K562 (cell line): ENCODE results near the gene VSIG2. TPM values are rescaled to one million over a fixed set of nuclear protein-coding genes. Genes with fewer than 3 reads are reported as not detected.
A peak's percentile ranks its signal among the peaks of the same experiment; 100 is the strongest.

Experiments
- CAMTA2 ChIP-seq: fragments of 250-450 bp; sonication (Bioruptor Pico); conservative IDR thresholded peaks from 2 replicates; pipeline ENCODE4 v1.5.1; 2022
- CHD1 ChIP-seq: fragments of 200-600 bp; sonication (generic); IDR thresholded peaks from one replicate; pipeline ENCODE4 v1.6.1; 2012; ENCODE audit warnings: mild to moderate bottlenecking, moderate library complexity, low read length, inconsistent platforms
- DEAF1 ChIP-seq: fragments of 450-650 bp; formaldehyde crosslinking; IDR thresholded peaks from 2 replicates; pipeline ENCODE4 v1.4.0; 2020; ENCODE audit warnings: mild to moderate bottlenecking, moderate library complexity
- DIDO1 ChIP-seq: fragments of 450-650 bp; IDR thresholded peaks from 2 replicates; pipeline ENCODE4 v1.6.1; 2016; ENCODE audit warnings: low read depth, missing biosample characterization, missing genetic modification characterization
- ELK1 ChIP-seq: sonication (generic); formaldehyde crosslinking; IDR thresholded peaks from 2 replicates; pipeline ENCODE4 v1.8.1; 2022; ENCODE audit warnings: missing genetic modification reagents
- HDAC1 ChIP-seq, 2 experiments: fragments of 450-650 bp; IDR thresholded peaks; 2 replicates each; pipeline ENCODE4 v1.6.1; 2016 to 2017; ENCODE audit warnings: inconsistent platforms in 1 of 2, mild to moderate bottlenecking in 1 of 2, moderate library complexity in 1 of 2
- HMG20B ChIP-seq: fragments of 250-450 bp; sonication (Bioruptor Pico); IDR thresholded peaks from 2 replicates; pipeline ENCODE4 v1.5.0; 2021; ENCODE audit warnings: mild to moderate bottlenecking
- HNRNPUL1 ChIP-seq: fragments of 200-400 bp; formaldehyde crosslinking; IDR thresholded peaks from 2 replicates; pipeline ENCODE4 v1.6.1; 2017; ENCODE audit warnings: low read length
- IRF1 ChIP-seq: sonication (generic); formaldehyde crosslinking; IDR thresholded peaks from 2 replicates; pipeline ENCODE4 v1.8.0; 2022; ENCODE audit warnings: missing genetic modification reagents, mild to moderate bottlenecking, borderline replicate concordance
- MAZ ChIP-seq, 2 experiments: fragments of 450-650 bp in 1 of 2; sonication (generic) in 1 of 2; formaldehyde crosslinking; IDR thresholded peaks in 1 of 2; conservative IDR thresholded peaks in 1 of 2; 2 replicates each; pipeline versions ENCODE4 v1.4.0 to v1.5.0; 2020; ENCODE audit warnings: mild to moderate bottlenecking in 1 of 2, missing genetic modification reagents in 1 of 2
- TCF3 ChIP-seq: sonication (generic); formaldehyde crosslinking; IDR thresholded peaks from 2 replicates; pipeline ENCODE4 v1.4.0; 2020; ENCODE audit warnings: mild to moderate bottlenecking, missing genetic modification reagents
- THRA ChIP-seq: fragments of 450-650 bp; IDR thresholded peaks from 2 replicates; pipeline ENCODE4 v1.6.1; 2017; ENCODE audit warnings: mild to moderate bottlenecking, moderate library complexity
- ZBTB7A ChIP-seq: IDR thresholded peaks from 2 replicates; pipeline ENCODE4 v1.6.1; 2011; ENCODE audit warnings: low read depth, mild to moderate bottlenecking, low read length, moderate library complexity, borderline replicate concordance; ENCODE audit not compliant: control insufficient read depth
- ZKSCAN8 ChIP-seq: fragments of 200-800 bp; sonication (Bioruptor generic); IDR thresholded peaks from 2 replicates; pipeline ENCODE4 v1.6.1; 2016; ENCODE audit warnings: missing genetic modification characterization, missing compliant biosample characterization
- ZNF121 ChIP-seq: sonication (generic); formaldehyde crosslinking; conservative IDR thresholded peaks from 2 replicates; pipeline ENCODE4 v1.8.0; 2022; ENCODE audit warnings: missing genetic modification reagents
- ZNF280A ChIP-seq: fragments of 450-650 bp; IDR thresholded peaks from 2 replicates; pipeline ENCODE4 v1.6.1; 2018; ENCODE audit warnings: mild to moderate bottlenecking, low read depth; ENCODE audit not compliant: partially characterized antibody
- ZNF395 ChIP-seq: fragments of 200-800 bp; sonication (Bioruptor generic); IDR thresholded peaks from 2 replicates; pipeline ENCODE4 v1.6.1; 2017; ENCODE audit warnings: missing genetic modification characterization, missing compliant biosample characterization
- ZNF785 ChIP-seq: fragments of 250-450 bp; sonication (Bioruptor Pico); IDR thresholded peaks from 2 replicates; pipeline ENCODE4 v1.4.0; 2020; ENCODE audit warnings: mild to moderate bottlenecking
- ZNF79 ChIP-seq: fragments of 250-450 bp; sonication (Bioruptor Pico); IDR thresholded peaks from 2 replicates; pipeline ENCODE4 v1.4.0; 2020; ENCODE audit warnings: low read depth, mild to moderate bottlenecking, moderate library complexity
- polyA plus RNA-seq, 8 experiments: library from polyadenylated mRNA; depleted of rRNA in 4 of 8; stranded (reverse) in 5 of 8; unstranded in 3 of 8; fragments of >200 nt; fragmentation: Nextera tagmentation in 2 of 8; fragmentation: Illumina TruSeq in 1 of 8; extraction: Ambion mirVana in 2 of 8; extraction: Trizol in 1 of 8; gene quantifications; 2 replicates each; pipeline versions ENCODE4 v1.2.1 to v1.2.3, GENCODE V29; 2011 to 2014; ENCODE audit warnings: inconsistent platforms in 1 of 8, missing spikeins in 1 of 8
- total RNA-seq, 7 experiments: library from RNA; depleted of rRNA in 6 of 7; stranded (reverse); fragments of >200 nt in 6 of 7; fragmentation: Illumina TruSeq in 2 of 7; extraction: Trizol in 2 of 7; gene quantifications; 2 replicates each; pipeline versions ENCODE4 v1.2.1 to v1.2.3, GENCODE V29; 2011 to 2021; ENCODE audit warnings: low replicate concordance in 1 of 7

Gene VSIG2
- total and polyA plus RNA-seq, 9 of the 15 experiments (the other 6 are each of a cell fraction or from before 2014, with no cell fraction given) = not detected

- TF ChIP-seq ZNF785 (CRISPR knock-in tag) (no peak), CHD1 (peak; percentile 41), ELK1 (no peak), MAZ (CRISPR knock-in tag; conservative IDR thresholded peaks at IDR 0.05 in 1 of 2, IDR thresholded peaks at IDR 0.05 in 1 of 2) (peak in 1 of 2 experiments; percentile 50; a peak in 2 of 4 replicates), ZNF280A (no peak), ZKSCAN8 (CRISPR knock-in tag) (no peak), IRF1 (CRISPR knock-in tag) (no peak), ZNF79 (CRISPR knock-in tag) (no peak), HNRNPUL1 (no peak), ZNF121 (CRISPR knock-in tag) (no peak), DIDO1 (tag) (no peak), TCF3 (CRISPR knock-in tag) (no peak), HMG20B (CRISPR knock-in tag) (no peak), THRA (no peak), ZBTB7A (peak; percentile 77), CAMTA2 (no peak), HDAC1 (IDR thresholded peaks at IDR 0.05) (0 out of 4 replicates have a peak, but pooled peaks of 1 of the 2 experiments have one; percentile 23), ZNF395 (CRISPR knock-in tag) (no peak), DEAF1 (CRISPR knock-in tag) (no peak)
Observed at GRCh38 chr11:124799348-124800225, 47.5 kb upstream of the VSIG2 start (continued).
